Endothelial cell of umbilical vein (primary cell): ENCODE data around the gene SORCS2. TPM values are rescaled to one million over a fixed set of nuclear protein-coding genes. Genes with fewer than 3 reads are reported as not detected.

Experiments
- BruUV-seq: library from RNA; stranded (reverse); fragments of 400-500 nt; replicated peaks from 2 replicates; lab custom pipeline; 2021; lab: Mats Ljungman, UMichigan
- CTCF ChIA-PET: fragments of 300-600, 350-600 bp; sonication (Branson Sonifier 250); formaldehyde crosslinking; loops from one replicate; lab custom pipeline; 2021; ENCODE audit warnings: antibody characterized with exemption, inconsistent platforms; lab: Charles Lee
- POLR2A ChIA-PET: fragments of 300-600, 350-600 bp; sonication (Branson Sonifier 250); formaldehyde crosslinking; loops from one replicate; lab custom pipeline; 2021; ENCODE audit warnings: antibody characterized with exemption, inconsistent platforms; lab: Charles Lee
- DNase-seq: peaks from one replicate; pipeline ENCODE4 v3.0.0-alpha.2; 2011; ENCODE audit warnings: low read depth, low spot score
- FAIRE-seq: peaks from 2 replicates; lab custom pipeline; 2011; peaks lifted over from hg19 to GRCh38; lab: Jason Lieb, UNC
- H2AFZ ChIP-seq: 2 replicates; pipeline ENCODE4 v1.6.0; 2012; ENCODE audit warnings: low read depth, low read length, control low read depth, inconsistent platforms
- H3K27ac ChIP-seq: 2 replicates; pipeline ENCODE4 v1.5.1; 2011; ENCODE audit warnings: low read depth, mild to moderate bottlenecking, control low read depth, low read length, moderate library complexity; ENCODE audit not compliant: insufficient read depth
- H3K27me3 ChIP-seq, 2 experiments: 2 replicates each; pipeline versions ENCODE4 v1.6.0 to v1.6.1; 2011; ENCODE audit warnings: low read length in 2 of 2, mixed read lengths in 1 of 2; ENCODE audit not compliant: control insufficient read depth in 2 of 2, insufficient read depth in 2 of 2
- H3K36me3 ChIP-seq, 2 experiments: 2 replicates in 1 of 2; 3 replicates in 1 of 2; pipeline ENCODE4 v1.5.1; 2011; ENCODE audit warnings: low read length in 2 of 2, mild to moderate bottlenecking in 1 of 2, moderate library complexity in 1 of 2; ENCODE audit not compliant: control insufficient read depth in 2 of 2, insufficient read depth in 2 of 2; ENCODE audit errors: extremely low read depth in 1 of 2
- H3K4me1 ChIP-seq: 3 replicates; pipeline ENCODE4 v1.5.1; 2011; ENCODE audit warnings: mild to moderate bottlenecking, low read length; ENCODE audit not compliant: control insufficient read depth, insufficient read depth; ENCODE audit errors: extremely low read depth
- H3K4me2 ChIP-seq: 2 replicates; pipeline ENCODE4 v1.6.1; 2011; ENCODE audit warnings: low read length, control low read depth, mixed read lengths; ENCODE audit not compliant: insufficient read depth
- H3K4me3 ChIP-seq, 3 experiments: fragments of 200-600 bp in 1 of 3; sonication (generic), shearing (Covaris generic) in 1 of 3; replicated peaks in 1 of 3; 2 replicates each; pipeline ENCODE4 v1.5.1; 2011 to 2016; ENCODE audit warnings: control low read depth in 3 of 3, low read length in 3 of 3, mild to moderate bottlenecking in 2 of 3, inconsistent platforms in 1 of 3, low read depth in 1 of 3, moderate library complexity in 1 of 3; ENCODE audit not compliant: insufficient read depth in 1 of 3
- H3K79me2 ChIP-seq: 2 replicates; pipeline ENCODE4 v1.6.0; 2012; ENCODE audit warnings: low read length, inconsistent platforms; ENCODE audit not compliant: control insufficient read depth, insufficient read depth
- H3K9ac ChIP-seq: replicated peaks from 2 replicates; pipeline ENCODE3; 2011; ENCODE audit warnings: low read length, control low read depth; ENCODE audit not compliant: insufficient read depth; ENCODE audit errors: extremely low read depth
- H3K9me1 ChIP-seq: replicated peaks from 3 replicates; pipeline ENCODE4 v1.6.0; 2011; ENCODE audit warnings: mild to moderate bottlenecking, low read length; ENCODE audit not compliant: control insufficient read depth, insufficient read depth; ENCODE audit errors: extremely low read depth
- H3K9me3 ChIP-seq: replicated peaks from 2 replicates; pipeline ENCODE4 v1.5.1; 2012; ENCODE audit warnings: low read length, inconsistent platforms; ENCODE audit not compliant: control insufficient read depth, insufficient read depth
- H4K20me1 ChIP-seq: replicated peaks from 2 replicates; pipeline ENCODE3; 2011; ENCODE audit warnings: mild to moderate bottlenecking, low read length; ENCODE audit not compliant: control insufficient read depth, insufficient read depth; ENCODE audit errors: extremely low read depth
- CTCF ChIP-seq, 2 donors: IDR thresholded peaks; 1 replicate in 1 of 2; 2 replicates in 1 of 2; pipeline ENCODE4 v1.5.1; 2011; ENCODE audit warnings: low read length in 2 of 2, mild to moderate bottlenecking in 2 of 2, moderate library complexity in 2 of 2, control low read depth in 1 of 2, inconsistent platforms in 1 of 2, low read depth in 1 of 2; ENCODE audit not compliant: insufficient read depth in 1 of 2; ENCODE audit errors: extremely low read depth in 1 of 2
- EZH2 ChIP-seq: IDR thresholded peaks from 2 replicates; pipeline ENCODE4 v1.6.1; 2012; ENCODE audit warnings: borderline replicate concordance, low read depth, mild to moderate bottlenecking, moderate library complexity, low read length, inconsistent platforms; ENCODE audit not compliant: severe bottlenecking
- FOS ChIP-seq: IDR thresholded peaks from 2 replicates; pipeline ENCODE4 v1.6.1; 2011; ENCODE audit warnings: mild to moderate bottlenecking, low read length, moderate library complexity, borderline replicate concordance; ENCODE audit not compliant: insufficient read depth
- GATA2 ChIP-seq: IDR thresholded peaks from 2 replicates; pipeline ENCODE4 v1.7.0; 2011; ENCODE audit warnings: low read depth, mild to moderate bottlenecking, moderate library complexity, mixed read lengths, low read length; ENCODE audit not compliant: insufficient read length, insufficient read depth
- JUN ChIP-seq: IDR thresholded peaks from 2 replicates; pipeline ENCODE4 v1.6.1; 2011; ENCODE audit warnings: borderline replicate concordance, low read depth; ENCODE audit not compliant: insufficient read length, insufficient read depth
- MAX ChIP-seq: IDR thresholded peaks from 2 replicates; pipeline ENCODE4 v1.6.1; 2011; ENCODE audit not compliant: insufficient read depth, insufficient read length
- MYC ChIP-seq: IDR thresholded peaks from one replicate; pipeline ENCODE4 v1.6.1; 2011; ENCODE audit warnings: mild to moderate bottlenecking, low read depth, low read length
- POLR2A ChIP-seq: IDR thresholded peaks from 2 replicates; pipeline ENCODE4 v1.6.1; 2012; ENCODE audit warnings: low read depth, mild to moderate bottlenecking, control low read depth, low read length
- POLR2AphosphoS5 ChIP-seq: IDR thresholded peaks from 2 replicates; pipeline ENCODE4 v1.6.1; 2012; ENCODE audit warnings: low read depth, mild to moderate bottlenecking, control low read depth, low read length, moderate library complexity; ENCODE audit not compliant: insufficient read depth
- dilution Hi-C: fragments of 300-500 bp; cut with MboI; formaldehyde crosslinking; loops from one replicate; pipeline ENCODE4 v1.15.0; 2019; ENCODE audit warnings: low sequenced_read_pairs; ENCODE audit not compliant: extremely low pct_ligation_motif_present
- intact Hi-C: fragments of 100-400 bp; cut with micrococcal nuclease; formaldehyde crosslinking; loops from one replicate; pipeline ENCODE4 v1.10.0; 2022
- polyA plus RNA-seq, 4 experiments: library from polyadenylated mRNA; depleted of rRNA in 3 of 4; stranded (reverse) in 3 of 4; unstranded in 1 of 4; fragments of >200 nt; gene quantifications; 2 replicates each; pipeline versions ENCODE4 v1.2.1 to v1.2.3, GENCODE V29; 2011 to 2012; ENCODE audit warnings: missing spikeins in 1 of 4
- total RNA-seq: library from RNA; stranded (reverse); gene quantifications from 2 replicates; pipeline ENCODE4 v1.2.3, GENCODE V29; 2021

The SORCS2 gene
- total and polyA plus RNA-seq, 2 donors (not counting 3 experiments of a cell fraction or from before 2014, with no cell fraction given) = not detected

GRCh38 chr4:7556558-7556957 lies 364.2 kb downstream of the SORCS2 start:
- Histone ChIP-seq H3K4me3 (no peak overlapping the region), H3K27ac (no peak overlapping the region), H4K20me1 (no peaks in the 10 kb centered on the region), H3K27me3 (no peaks in the 10 kb centered on the region), H3K4me1 (no peaks in the 10 kb centered on the region), H3K9ac (no peak overlapping the region), H3K9me1 (no peaks in the 10 kb centered on the region), H3K79me2 (no peaks in the 10 kb centered on the region), H3K36me3 (no peaks in the 10 kb centered on the region), H3K9me3 (peaks cover 4% of the 10 kb centered on the region), H3K4me2 (no peak overlapping the region), H2AFZ (no peak overlapping the region)
- ChIA-PET CTCF (no interaction called here), POLR2A (no interaction called here)
- dilution Hi-C loops (no loop called here), intact Hi-C loops (no loop called here)
- no TSS peak for BruUV-seq
- TF ChIP-seq CTCF (IDR thresholded peaks at IDR 0.05; ENCODE audit: extremely low read depth in 1 of 2, insufficient read depth in 1 of 2, low read depth in 1 of 2, low read length in 2 of 2) (no peak), MYC (no peak), POLR2AphosphoS5 (no peak), EZH2 (no peak), JUN (no peak)
- no peak for FAIRE-seq
- DNase-seq = no peak

- dilution Hi-C loops (no loop called here), intact Hi-C loops (no loop called here)
- DNase-seq = no peak
- Histone ChIP-seq H3K4me2 (no peak overlapping the region), H2AFZ (no peak overlapping the region), H3K9me1 (no peaks in the 10 kb centered on the region), H3K9me3 (peaks cover 4% of the 10 kb centered on the region), H3K4me3 (no peak overlapping the region), H3K27me3 (no peaks in the 10 kb centered on the region), H3K27ac (no peak overlapping the region), H3K9ac (no peak overlapping the region), H3K79me2 (no peaks in the 10 kb centered on the region), H4K20me1 (no peaks in the 10 kb centered on the region), H3K4me1 (no peaks in the 10 kb centered on the region), H3K36me3 (no peaks in the 10 kb centered on the region)
- CTCF ChIA-PET = no interaction called here
- FAIRE-seq = no peak
- POLR2A ChIA-PET = no interaction called here
- TF ChIP-seq GATA2 = no peak
- TF ChIP-seq EZH2 = no peak
- TF ChIP-seq CTCF (IDR thresholded peaks at IDR 0.05; ENCODE audit: extremely low read depth in 1 of 2, insufficient read depth in 1 of 2, low read depth in 1 of 2, low read length in 2 of 2) = no peak
- no peak for TF ChIP-seq MAX
- no peak for TF ChIP-seq JUN
- no peak for TF ChIP-seq FOS
- TF ChIP-seq POLR2A = no peak
- no peak for TF ChIP-seq MYC
- TF ChIP-seq POLR2AphosphoS5 = no peak
- no TSS peak for BruUV-seq
Measured at GRCh38 chr4:7557456-7557855, 365.1 kb downstream of the SORCS2 start.
